ENCODE data around the gene MPHOSPH8. TPM values are rescaled to one million over a fixed set of nuclear protein-coding genes. Genes with fewer than 3 reads are reported as not detected.

MPHOSPH8 gene, protein sequence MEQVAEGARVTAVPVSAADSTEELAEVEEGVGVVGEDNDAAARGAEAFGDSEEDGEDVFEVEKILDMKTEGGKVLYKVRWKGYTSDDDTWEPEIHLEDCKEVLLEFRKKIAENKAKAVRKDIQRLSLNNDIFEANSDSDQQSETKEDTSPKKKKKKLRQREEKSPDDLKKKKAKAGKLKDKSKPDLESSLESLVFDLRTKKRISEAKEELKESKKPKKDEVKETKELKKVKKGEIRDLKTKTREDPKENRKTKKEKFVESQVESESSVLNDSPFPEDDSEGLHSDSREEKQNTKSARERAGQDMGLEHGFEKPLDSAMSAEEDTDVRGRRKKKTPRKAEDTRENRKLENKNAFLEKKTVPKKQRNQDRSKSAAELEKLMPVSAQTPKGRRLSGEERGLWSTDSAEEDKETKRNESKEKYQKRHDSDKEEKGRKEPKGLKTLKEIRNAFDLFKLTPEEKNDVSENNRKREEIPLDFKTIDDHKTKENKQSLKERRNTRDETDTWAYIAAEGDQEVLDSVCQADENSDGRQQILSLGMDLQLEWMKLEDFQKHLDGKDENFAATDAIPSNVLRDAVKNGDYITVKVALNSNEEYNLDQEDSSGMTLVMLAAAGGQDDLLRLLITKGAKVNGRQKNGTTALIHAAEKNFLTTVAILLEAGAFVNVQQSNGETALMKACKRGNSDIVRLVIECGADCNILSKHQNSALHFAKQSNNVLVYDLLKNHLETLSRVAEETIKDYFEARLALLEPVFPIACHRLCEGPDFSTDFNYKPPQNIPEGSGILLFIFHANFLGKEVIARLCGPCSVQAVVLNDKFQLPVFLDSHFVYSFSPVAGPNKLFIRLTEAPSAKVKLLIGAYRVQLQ
- total RNA-seq, result 10 to 100 TPM; 14.7 to 50.8 (median 30.1) TPM
- polyA plus RNA-seq, result 10 to 100 TPM; 34.4 to 63.4 (median 49.0) TPM
- long read RNA-seq, donor 1, partial matches to known transcripts, result 38 of 40 reads
- long read RNA-seq, donor 1, other reads (novel, unspliced or antisense), result 0 of 40 reads
- long read RNA-seq, donor 2, partial matches to known transcripts, result 41 of 45 reads
- long read RNA-seq, donor 2, other reads (novel, unspliced or antisense), result 0 of 45 reads
- long read RNA-seq, donor 3, partial matches to known transcripts, result 19 of 20 reads
- long read RNA-seq, donor 3, other reads (novel, unspliced or antisense), result 0 of 20 reads
- long read RNA-seq, donor 4, partial matches to known transcripts, result 51 of 54 reads
- long read RNA-seq, donor 4, other reads (novel, unspliced or antisense), result 3 of 54 reads
- long read RNA-seq, donor 5, full-length matches to known transcripts, result 25 of 43 reads
- long read RNA-seq, donor 5, partial matches to known transcripts, result 5 of 43 reads
- long read RNA-seq, donor 5, other reads (novel, unspliced or antisense), result 13 of 43 reads
- long read RNA-seq, donor 6, partial matches to known transcripts, result 42 of 46 reads
- long read RNA-seq, donor 6, other reads (novel, unspliced or antisense), result 1 of 46 reads
- long read RNA-seq, donor 7, full-length matches to known transcripts, result 3 of 23 reads
- long read RNA-seq, donor 7, partial matches to known transcripts, result 20 of 23 reads
- long read RNA-seq, donor 7, other reads (novel, unspliced or antisense), result 0 of 23 reads
- long read RNA-seq, donor 8, partial matches to known transcripts, result 56 of 59 reads
- long read RNA-seq, donor 8, other reads (novel, unspliced or antisense), result 0 of 59 reads
- long read RNA-seq, donor 9, partial matches to known transcripts, result 50 of 58 reads
- long read RNA-seq, donor 9, other reads (novel, unspliced or antisense), result 7 of 58 reads
- long read RNA-seq, donor 10, partial matches to known transcripts, result 39 of 42 reads
- long read RNA-seq, donor 10, other reads (novel, unspliced or antisense), result 0 of 42 reads

DNA sequence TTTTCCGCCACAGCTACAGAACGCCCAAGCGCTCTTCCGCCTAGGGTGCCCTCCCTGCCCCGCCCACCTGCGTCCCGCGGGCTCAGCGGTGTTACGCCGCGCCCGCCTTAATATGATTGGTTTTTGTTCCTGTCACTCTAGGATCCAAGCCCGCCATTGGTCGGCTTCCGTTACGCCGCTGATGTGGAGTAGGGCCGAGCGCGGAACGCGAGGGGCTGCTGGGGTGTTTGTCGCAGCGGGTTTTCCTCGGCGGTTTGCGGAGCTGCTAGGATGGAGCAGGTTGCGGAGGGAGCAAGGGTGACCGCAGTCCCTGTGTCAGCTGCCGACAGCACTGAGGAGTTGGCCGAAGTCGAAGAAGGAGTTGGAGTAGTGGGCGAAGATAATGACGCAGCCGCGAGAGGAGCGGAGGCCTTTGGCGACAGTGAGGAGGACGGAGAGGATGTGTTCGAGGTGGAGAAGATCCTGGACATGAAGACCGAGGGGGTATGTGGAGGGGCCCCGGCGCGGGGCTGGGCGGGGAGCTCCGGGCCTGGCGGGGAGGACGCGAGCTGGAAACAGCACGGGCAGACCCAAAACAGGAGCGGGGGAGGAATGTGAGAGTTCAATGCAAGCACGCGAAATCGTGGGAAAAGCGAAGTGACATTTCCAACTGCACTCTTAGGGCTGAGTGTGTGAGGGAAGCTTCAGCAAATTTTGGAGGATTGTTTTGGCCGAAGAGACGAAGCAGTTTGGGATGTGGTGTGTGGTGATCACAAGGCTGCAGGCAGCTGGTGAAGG lies at the start of gene MPHOSPH8:
TSS of gene MPHOSPH8 (plus strand) at position 181 of the 777 bp plus-strand sequence. CDS start at position 271, 90 bp downstream.
- H3K36me3 ChIP-seq (replicated peaks in 1 of 2), result no peaks in the 10 kb centered on the region
- H3K4me3 ChIP-seq, result peak within 1 kb of the TSS; percentile 65 to 99 (median 95)
- H3K27ac ChIP-seq, result peak within 1 kb of the TSS; percentile 94 to 99 (median 96)
- 0 to 1% (median 0%) methylated on average over 33 to 58 of the region's 58 CpGs for WGBS, 4 donors
- H3K27me3 ChIP-seq, result no peaks in the 10 kb centered on the region
- H3K4me1 ChIP-seq (replicated peaks in 1 of 2), result peaks cover 23 to 29% of the 10 kb centered on the region in 2 donors
- peak; percentile 95 to 98 (median 96) for DNase-seq
- TF ChIP-seq POLR2A (IDR thresholded peaks at IDR 0.05), result peak; percentile 53 to 89
- TF ChIP-seq, protein P1, sequence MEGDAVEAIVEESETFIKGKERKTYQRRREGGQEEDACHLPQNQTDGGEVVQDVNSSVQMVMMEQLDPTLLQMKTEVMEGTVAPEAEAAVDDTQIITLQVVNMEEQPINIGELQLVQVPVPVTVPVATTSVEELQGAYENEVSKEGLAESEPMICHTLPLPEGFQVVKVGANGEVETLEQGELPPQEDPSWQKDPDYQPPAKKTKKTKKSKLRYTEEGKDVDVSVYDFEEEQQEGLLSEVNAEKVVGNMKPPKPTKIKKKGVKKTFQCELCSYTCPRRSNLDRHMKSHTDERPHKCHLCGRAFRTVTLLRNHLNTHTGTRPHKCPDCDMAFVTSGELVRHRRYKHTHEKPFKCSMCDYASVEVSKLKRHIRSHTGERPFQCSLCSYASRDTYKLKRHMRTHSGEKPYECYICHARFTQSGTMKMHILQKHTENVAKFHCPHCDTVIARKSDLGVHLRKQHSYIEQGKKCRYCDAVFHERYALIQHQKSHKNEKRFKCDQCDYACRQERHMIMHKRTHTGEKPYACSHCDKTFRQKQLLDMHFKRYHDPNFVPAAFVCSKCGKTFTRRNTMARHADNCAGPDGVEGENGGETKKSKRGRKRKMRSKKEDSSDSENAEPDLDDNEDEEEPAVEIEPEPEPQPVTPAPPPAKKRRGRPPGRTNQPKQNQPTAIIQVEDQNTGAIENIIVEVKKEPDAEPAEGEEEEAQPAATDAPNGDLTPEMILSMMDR (IDR thresholded peaks at IDR 0.05), result peak in 1 of 6 experiments; percentile 1
- intact Hi-C loops (cut with DNase I), result loop anchor here (10.0 kb wide), 2 partner anchors 131 to 151 kb away; partner anchors contain the start of gene PSPC1 (in 1 of the 2)
- no peaks in the 10 kb centered on the region for H3K9me3 ChIP-seq (replicated peaks in 1 of 3)

DNA sequence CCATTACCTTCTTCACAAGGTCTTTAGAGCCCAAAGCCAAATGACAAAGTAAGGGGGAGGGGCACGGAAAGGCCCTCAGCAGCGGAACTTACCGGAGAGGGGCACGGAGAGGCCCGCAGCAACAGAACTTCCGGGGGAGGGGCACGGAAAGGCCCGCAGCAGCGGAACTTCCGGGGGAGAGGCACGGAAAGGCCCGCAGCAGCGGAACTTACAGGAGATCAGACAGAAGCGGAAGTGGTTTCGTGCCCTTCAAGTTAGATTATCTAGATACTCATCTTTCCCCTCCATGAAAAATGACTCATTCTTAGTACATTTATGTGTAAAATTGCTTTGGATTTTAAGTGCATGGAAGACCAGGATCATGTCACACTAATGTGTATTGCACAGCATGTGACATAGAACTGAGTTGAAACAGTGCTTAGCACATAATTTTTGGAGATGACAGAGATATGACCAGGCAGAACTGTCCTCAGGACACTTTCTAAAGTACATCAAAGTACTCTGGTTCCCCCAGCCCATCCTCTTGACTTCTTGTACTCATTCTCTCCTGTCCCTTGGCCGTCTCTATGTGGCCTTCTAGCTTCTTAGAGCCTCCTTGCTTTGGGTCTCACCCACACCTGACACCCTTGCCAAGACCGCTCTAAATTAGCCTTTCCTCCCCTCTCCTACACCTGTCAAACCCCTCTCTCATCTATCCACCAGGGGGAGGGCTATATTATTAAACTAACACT lies 46.4 kb upstream of the MPHOSPH8 start:
- H3K9me3 ChIP-seq (replicated peaks in 1 of 3), result no peaks in the 10 kb centered on the region
- no peaks in the 10 kb centered on the region for H3K27me3 ChIP-seq
- H3K27ac ChIP-seq, result no peak overlapping the region
- H3K4me1 ChIP-seq (replicated peaks in 1 of 2), result peaks cover 0 to 7% of the 10 kb centered on the region in 2 donors
- WGBS, 4 donors, result 28 to 56% (median 34%) methylated on average over 17 of the region's 17 CpGs
- H3K4me3 ChIP-seq, result peak overlapping the region in 1 of 4 donors; percentile 42
- TF ChIP-seq, protein P1 (IDR thresholded peaks at IDR 0.05), result no peak
- no peak for TF ChIP-seq POLR2A (IDR thresholded peaks at IDR 0.05)
- intact Hi-C loops (cut with DNase I), result no loop called here
- DNase-seq, result peak in 5 of 7 donors; percentile 26 to 55 (median 31)
- no peaks in the 10 kb centered on the region for H3K36me3 ChIP-seq (replicated peaks in 1 of 2)
